HFFc6 (cell line): ENCODE results near the gene FOXRED2. TPM values are rescaled to one million over a fixed set of nuclear protein-coding genes. Genes with fewer than 3 reads are reported as not detected.
A peak's percentile ranks its signal among the peaks of the same experiment; 100 is the strongest.

Experiments
- DNase-seq: peaks from one replicate; pipeline ENCODE4 v3.0.0-alpha.2; 2018
- H3K27ac Mint-ChIP-seq: 2 replicates; pipeline ENCODE4 v1.8.0; 2020; ENCODE audit warnings: mild to moderate bottlenecking, mixed read lengths
- H3K27me3 Mint-ChIP-seq: 2 replicates; pipeline ENCODE4 v1.8.0; 2021; ENCODE audit warnings: mild to moderate bottlenecking, moderate library complexity, mixed read lengths; ENCODE audit not compliant: insufficient read depth
- H3K36me3 Mint-ChIP-seq: 2 replicates; pipeline ENCODE4 v1.8.0; 2021; ENCODE audit warnings: low read depth, mixed read lengths
- H3K4me1 Mint-ChIP-seq: 2 replicates; pipeline ENCODE4 v1.8.0; 2020; ENCODE audit warnings: low read depth, mixed read lengths
- H3K4me3 Mint-ChIP-seq: 2 replicates; pipeline ENCODE4 v1.8.0; 2020; ENCODE audit warnings: mild to moderate bottlenecking, moderate library complexity, mixed read lengths
- H3K9me3 Mint-ChIP-seq: 2 replicates; pipeline ENCODE4 v1.8.0; 2020; ENCODE audit warnings: mild to moderate bottlenecking, mixed read lengths
- CTCF ChIP-seq: fragments of 200-600 bp; sonication (generic); IDR thresholded peaks from 2 replicates; pipeline ENCODE4 v1.5.0; 2021; ENCODE audit warnings: antibody characterized with exemption, mild to moderate bottlenecking
- total RNA-seq, 6 experiments: library from RNA; stranded (reverse); fragmentation: NEBNext Ultra II Directional; extraction: Animal tissue kit (Norgen Biotek cat#: 25700); gene quantifications; 2 replicates in 1 of 6; 3 replicates in 5 of 6; pipeline ENCODE4 v1.2.3, GENCODE V29; 2021

Gene FOXRED2
- total RNA-seq, 6 experiments from 2014 or later: 2.8 to 4.7 (median 4.2) TPM

- no peak for TF ChIP-seq CTCF
- no peak overlapping the region for H3K4me3 Mint-ChIP-seq
- H3K4me1 Mint-ChIP-seq: peaks cover 6% of the 10 kb centered on the region
- no peak overlapping the region for H3K27ac Mint-ChIP-seq
- H3K36me3 Mint-ChIP-seq: 0 out of 2 replicates have a peak, but pooled peaks cover under 1% of the 10 kb centered on the region
- no peaks in the 10 kb centered on the region for H3K9me3 Mint-ChIP-seq
- H3K27me3 Mint-ChIP-seq: peaks cover 2% of the 10 kb centered on the region; the same call in 1 of the 2 replicates
- DNase-seq: no peak
These were observed 723 bp downstream of the FOXRED2 start for GRCh38 chr22:36505998-36506635.

- no peaks in the 10 kb centered on the region for H3K4me1 Mint-ChIP-seq
- TF ChIP-seq CTCF: peak; percentile 25; the same call in 1 of the 2 replicates
- no peaks in the 10 kb centered on the region for H3K9me3 Mint-ChIP-seq
- H3K27ac Mint-ChIP-seq: no peak overlapping the region
- peaks cover 7% of the 10 kb centered on the region for H3K27me3 Mint-ChIP-seq
- H3K36me3 Mint-ChIP-seq: no peaks in the 10 kb centered on the region
- DNase-seq: no peak
- H3K4me3 Mint-ChIP-seq: no peak overlapping the region
These were observed 8.8 kb downstream of the FOXRED2 start for GRCh38 chr22:36497910-36498665.

- no peak overlapping the region for H3K4me3 Mint-ChIP-seq
- H3K27me3 Mint-ChIP-seq: peaks cover 5% of the 10 kb centered on the region
- H3K4me1 Mint-ChIP-seq: no peaks in the 10 kb centered on the region
- no peak overlapping the region for H3K27ac Mint-ChIP-seq
- H3K9me3 Mint-ChIP-seq: no peaks in the 10 kb centered on the region
- DNase-seq: no peak
- TF ChIP-seq CTCF: no peak
- H3K36me3 Mint-ChIP-seq: no peaks in the 10 kb centered on the region
These were observed 13.1 kb downstream of the FOXRED2 start for GRCh38 chr22:36493690-36494110.

GRCh38 chr22:36492109-36492508 is 14.7 kb downstream of the FOXRED2 start:
- Mint-ChIP-seq H3K4me3 (no peak overlapping the region), H3K27me3 (peaks cover 5% of the 10 kb centered on the region), H3K27ac (no peak overlapping the region), H3K4me1 (no peaks in the 10 kb centered on the region), H3K9me3 (peaks cover 5% of the 10 kb centered on the region), H3K36me3 (peaks cover 5% of the 10 kb centered on the region; the same call in 1 of the 2 replicates)
- no peak for DNase-seq
- TF ChIP-seq CTCF: no peak

- no peak for DNase-seq
- Mint-ChIP-seq H3K27me3 (peaks cover 5% of the 10 kb centered on the region), H3K27ac (no peak overlapping the region), H3K36me3 (peaks cover 7% of the 10 kb centered on the region; the same call in 1 of the 2 replicates), H3K9me3 (peaks cover 10% of the 10 kb centered on the region), H3K4me3 (no peak overlapping the region), H3K4me1 (no peaks in the 10 kb centered on the region)
- no peak for TF ChIP-seq CTCF
These were observed 15.7 kb downstream of the FOXRED2 start for GRCh38 chr22:36491155-36491554.
